GM12878 (cell line): ENCODE measurements around the gene STAB2. TPM values are rescaled to one million over a fixed set of nuclear protein-coding genes. Genes with fewer than 3 reads are reported as not detected.

Experiments
- ATAC-seq: fragments of 200-7000 bp; cut with Tn5 transposase; 3 replicates; pipeline ENCODE4 v1.9.1; 2020; ENCODE audit warnings: mild to moderate bottlenecking, moderate library complexity
- BruUV-seq: library from RNA; stranded (reverse); fragments of 400-500 nt; replicated peaks from 2 replicates; lab custom pipeline; 2021; lab: Mats Ljungman, UMichigan
- CTCF ChIA-PET: fragments of 300-600 bp; sonication (Branson Sonifier 250); formaldehyde crosslinking; extraction: SDS; loops from one replicate; lab custom pipeline; 2021; ENCODE audit warnings: inconsistent platforms; lab: Yijun Ruan, JAX
- POLR2A ChIA-PET: fragments of 350-600 bp; formaldehyde crosslinking; extraction: SDS; loops from one replicate; lab custom pipeline; 2021; ENCODE audit warnings: inconsistent platforms; lab: Charles Lee
- RAD21 ChIA-PET: fragments of 300-600 bp; sonication (Branson Sonifier 250); formaldehyde crosslinking; loops from one replicate; lab custom pipeline; 2023; ENCODE audit warnings: antibody characterized with exemption; ENCODE audit not compliant: unreplicated experiment; lab: Charles Lee
- SMC1A ChIA-PET: fragments of 300-600 bp; sonication (Branson Sonifier 250); formaldehyde crosslinking; loops from one replicate; lab custom pipeline; 2023; ENCODE audit not compliant: unreplicated experiment, uncharacterized antibody; lab: Charles Lee
- DNase-seq: peaks from one replicate; pipeline ENCODE4 v3.0.0-alpha.2; 2011; ENCODE audit warnings: low read depth, low spot score
- FAIRE-seq: peaks from 3 replicates; lab custom pipeline; 2011; peaks lifted over from hg19 to GRCh38; lab: Jason Lieb, UNC
- H2AFZ ChIP-seq: 2 replicates; pipeline ENCODE4 v1.6.0; 2011; ENCODE audit warnings: low read depth, low read length, control low read depth; ENCODE audit not compliant: control insufficient read depth
- H3K27ac ChIP-seq: 2 replicates; pipeline ENCODE4 v1.5.1; 2011; ENCODE audit warnings: control low read depth; ENCODE audit not compliant: control insufficient read depth, insufficient read depth
- H3K27me3 ChIP-seq, 2 experiments: replicated peaks in 1 of 2; 2 replicates each; pipeline versions ENCODE4 v1.6.0 to v1.6.1; 2011; ENCODE audit warnings: low read length in 1 of 2; ENCODE audit not compliant: control insufficient read depth in 2 of 2, insufficient read depth in 2 of 2
- H3K36me3 ChIP-seq, 2 experiments: 2 replicates each; pipeline ENCODE4 v1.5.1; 2011; ENCODE audit warnings: low read length in 1 of 2; ENCODE audit not compliant: control insufficient read depth in 2 of 2, insufficient read depth in 2 of 2
- H3K4me1 ChIP-seq: 2 replicates; pipeline ENCODE4 v1.6.1; 2011; ENCODE audit warnings: mild to moderate bottlenecking, low read length, moderate library complexity, mixed read lengths; ENCODE audit not compliant: control insufficient read depth, insufficient read depth
- H3K4me2 ChIP-seq: 2 replicates; pipeline ENCODE4 v1.6.0; 2011; ENCODE audit warnings: control low read depth; ENCODE audit not compliant: control insufficient read depth, insufficient read depth
- H3K4me3 ChIP-seq: fragments of 200-600 bp; sonication (generic); 2 replicates; pipeline ENCODE4 v1.5.1; 2016
- H3K79me2 ChIP-seq: 2 replicates; pipeline ENCODE4 v1.6.0; 2011; ENCODE audit warnings: low read length; ENCODE audit not compliant: control insufficient read depth, insufficient read depth
- H3K9ac ChIP-seq: 2 replicates; pipeline ENCODE4 v1.8.0; 2011; ENCODE audit warnings: low read length, control low read depth, mixed read lengths; ENCODE audit not compliant: control insufficient read depth, insufficient read depth
- H3K9me3 ChIP-seq: replicated peaks from 3 replicates; pipeline ENCODE4 v1.5.1; 2011; ENCODE audit warnings: mild to moderate bottlenecking, low read length; ENCODE audit not compliant: control insufficient read depth, insufficient read depth
- H4K20me1 ChIP-seq: 2 replicates; pipeline ENCODE4 v1.6.0; 2011; ENCODE audit not compliant: control insufficient read depth, insufficient read depth
- CBX5 ChIP-seq: sonication (generic); IDR thresholded peaks from 2 replicates; pipeline ENCODE4 v1.6.1; 2016; ENCODE audit warnings: low read depth, moderate library complexity, mild to moderate bottlenecking, inconsistent platforms
- FOXK2 ChIP-seq: fragments of 450-650 bp; IDR thresholded peaks from 2 replicates; pipeline ENCODE4 v1.6.1; 2017; ENCODE audit warnings: mild to moderate bottlenecking, moderate library complexity
- IKZF1 ChIP-seq: fragments of 450-650 bp; conservative IDR thresholded peaks from 2 replicates; pipeline ENCODE4 v1.6.1; 2017; ENCODE audit warnings: antibody characterized with exemption, mild to moderate bottlenecking
- MEF2A ChIP-seq: IDR thresholded peaks from 2 replicates; pipeline ENCODE4 v1.6.1; 2011; ENCODE audit warnings: low read depth, mild to moderate bottlenecking, low read length, moderate library complexity; ENCODE audit not compliant: insufficient read depth
- NR2C2 ChIP-seq: IDR thresholded peaks from 2 replicates; pipeline ENCODE4 v1.6.1; 2011; ENCODE audit warnings: borderline replicate concordance, low read depth; ENCODE audit not compliant: control insufficient read depth, insufficient read length
- RAD21 ChIP-seq: IDR thresholded peaks from 2 replicates; pipeline ENCODE4 v1.6.1; 2011; ENCODE audit warnings: mild to moderate bottlenecking, low read depth, low read length, moderate library complexity; ENCODE audit not compliant: insufficient read depth
- RBBP5 ChIP-seq: fragments of 200-600 bp; sonication (generic); conservative IDR thresholded peaks from 2 replicates; pipeline ENCODE4 v1.6.1; 2016
- SMAD5 ChIP-seq: IDR thresholded peaks from 2 replicates; pipeline ENCODE4 v1.6.1; 2016; ENCODE audit warnings: antibody characterized with exemption, low read depth
- TCF3 ChIP-seq: IDR thresholded peaks from 2 replicates; pipeline ENCODE4 v1.6.1; 2012; ENCODE audit warnings: low read depth, mild to moderate bottlenecking, low read length, borderline replicate concordance; ENCODE audit not compliant: insufficient read depth
- ZNF274 ChIP-seq: IDR thresholded peaks from one replicate; pipeline ENCODE4 v1.8.0; 2011; ENCODE audit not compliant: insufficient read length, insufficient read depth
- WGBS: methylation state at CpG from one replicate; pipeline ENCODE4 v1.1.6; 2016; ENCODE audit warnings: low lambda C conversion rate; ENCODE audit not compliant: insufficient replicate concordance, insufficient coverage; ENCODE audit errors: missing lambda C conversion rate; 5-methylcytosine and 5-hydroxymethylcytosine counted together
- in situ Hi-C: fragments of 300-500 bp; cut with MboI; formaldehyde crosslinking; loops from 9 replicates; pipeline ENCODE4 v1.14.3; 2018; ENCODE audit warnings: mixed read lengths
- intact Hi-C: fragments of 100-400 bp; cut with micrococcal nuclease; formaldehyde crosslinking; loops from one replicate; pipeline ENCODE4 v1.14.2; 2022; ENCODE audit not compliant: unreplicated experiment
- polyA plus RNA-seq, 11 experiments: library from polyadenylated mRNA; depleted of rRNA in 4 of 11; unstranded in 6 of 11; stranded (reverse) in 5 of 11; fragments of >200 nt; fragmentation: Nextera tagmentation in 4 of 11; fragmentation: Illumina TruSeq in 1 of 11; extraction: Ambion mirVana in 4 of 11; extraction: Trizol in 1 of 11; gene quantifications; 1 replicate in 1 of 11; 2 replicates in 10 of 11; pipeline versions ENCODE4 v1.2.1 to v1.2.3, GENCODE V29; 2011 to 2016; ENCODE audit warnings: inconsistent platforms in 2 of 11, missing spikeins in 2 of 11, low read depth in 1 of 11
- total RNA-seq, 4 experiments: library from RNA; depleted of rRNA in 3 of 4; stranded (reverse); fragments of >200 nt in 3 of 4; fragmentation: Illumina TruSeq in 1 of 4; extraction: Trizol in 1 of 4; gene quantifications; 2 replicates each; pipeline versions ENCODE4 v1.2.1 to v1.2.3, GENCODE V29; 2013 to 2021
- TF ChIP-seq, protein P1 (sequence below): fragments of 450-650 bp; formaldehyde crosslinking; IDR thresholded peaks from 2 replicates; pipeline ENCODE4 v1.4.0; 2020; ENCODE audit warnings: mild to moderate bottlenecking, moderate library complexity
- TF ChIP-seq, protein P2 (sequence below): fragments of 450-650 bp; IDR thresholded peaks from 2 replicates; pipeline ENCODE4 v1.6.1; 2017; ENCODE audit warnings: borderline replicate concordance
- TF ChIP-seq, protein P3 (sequence below): fragments of 150-350 bp; IDR thresholded peaks from 2 replicates; pipeline ENCODE4 v1.6.1; 2016; ENCODE audit warnings: low read depth, low read length
- TF ChIP-seq, protein P4 (sequence below): IDR thresholded peaks from 2 replicates; pipeline ENCODE4 v1.6.1; 2011; ENCODE audit warnings: low read depth, low read length, improper control_type of control experiment, borderline replicate concordance

Gene STAB2
- total and polyA plus RNA-seq, 10 of the 15 experiments (the other 5 are each of a cell fraction or from before 2014, with no cell fraction given) = 0.37 TPM; not detected in 9

DNA sequence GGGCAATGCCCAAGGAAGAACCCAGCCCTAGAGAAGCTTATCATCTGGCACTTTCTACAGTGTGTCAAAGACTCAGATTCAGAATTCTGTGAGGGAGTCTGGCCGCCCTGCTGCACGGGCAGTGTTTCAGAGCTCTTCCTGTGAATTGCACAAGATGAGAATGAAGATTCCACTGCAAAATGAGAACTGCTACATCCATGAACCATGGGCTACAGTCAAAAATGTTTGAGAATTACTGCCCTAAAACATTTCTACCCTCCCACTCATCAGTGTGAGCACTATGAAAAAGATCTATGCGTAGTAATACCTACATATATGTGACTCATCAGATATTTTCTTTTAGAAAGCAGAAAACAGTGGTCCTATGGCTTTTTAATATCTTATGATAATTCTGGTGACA, 104.0 kb downstream of the STAB2 start (continued):
- TF ChIP-seq, protein P1, sequence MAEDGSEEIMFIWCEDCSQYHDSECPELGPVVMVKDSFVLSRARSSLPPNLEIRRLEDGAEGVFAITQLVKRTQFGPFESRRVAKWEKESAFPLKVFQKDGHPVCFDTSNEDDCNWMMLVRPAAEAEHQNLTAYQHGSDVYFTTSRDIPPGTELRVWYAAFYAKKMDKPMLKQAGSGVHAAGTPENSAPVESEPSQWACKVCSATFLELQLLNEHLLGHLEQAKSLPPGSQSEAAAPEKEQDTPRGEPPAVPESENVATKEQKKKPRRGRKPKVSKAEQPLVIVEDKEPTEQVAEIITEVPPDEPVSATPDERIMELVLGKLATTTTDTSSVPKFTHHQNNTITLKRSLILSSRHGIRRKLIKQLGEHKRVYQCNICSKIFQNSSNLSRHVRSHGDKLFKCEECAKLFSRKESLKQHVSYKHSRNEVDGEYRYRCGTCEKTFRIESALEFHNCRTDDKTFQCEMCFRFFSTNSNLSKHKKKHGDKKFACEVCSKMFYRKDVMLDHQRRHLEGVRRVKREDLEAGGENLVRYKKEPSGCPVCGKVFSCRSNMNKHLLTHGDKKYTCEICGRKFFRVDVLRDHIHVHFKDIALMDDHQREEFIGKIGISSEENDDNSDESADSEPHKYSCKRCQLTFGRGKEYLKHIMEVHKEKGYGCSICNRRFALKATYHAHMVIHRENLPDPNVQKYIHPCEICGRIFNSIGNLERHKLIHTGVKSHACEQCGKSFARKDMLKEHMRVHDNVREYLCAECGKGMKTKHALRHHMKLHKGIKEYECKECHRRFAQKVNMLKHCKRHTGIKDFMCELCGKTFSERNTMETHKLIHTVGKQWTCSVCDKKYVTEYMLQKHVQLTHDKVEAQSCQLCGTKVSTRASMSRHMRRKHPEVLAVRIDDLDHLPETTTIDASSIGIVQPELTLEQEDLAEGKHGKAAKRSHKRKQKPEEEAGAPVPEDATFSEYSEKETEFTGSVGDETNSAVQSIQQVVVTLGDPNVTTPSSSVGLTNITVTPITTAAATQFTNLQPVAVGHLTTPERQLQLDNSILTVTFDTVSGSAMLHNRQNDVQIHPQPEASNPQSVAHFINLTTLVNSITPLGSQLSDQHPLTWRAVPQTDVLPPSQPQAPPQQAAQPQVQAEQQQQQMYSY = no peak
- TF ChIP-seq MEF2A (no peak), RAD21 (no peak)
- TF ChIP-seq, protein P2, sequence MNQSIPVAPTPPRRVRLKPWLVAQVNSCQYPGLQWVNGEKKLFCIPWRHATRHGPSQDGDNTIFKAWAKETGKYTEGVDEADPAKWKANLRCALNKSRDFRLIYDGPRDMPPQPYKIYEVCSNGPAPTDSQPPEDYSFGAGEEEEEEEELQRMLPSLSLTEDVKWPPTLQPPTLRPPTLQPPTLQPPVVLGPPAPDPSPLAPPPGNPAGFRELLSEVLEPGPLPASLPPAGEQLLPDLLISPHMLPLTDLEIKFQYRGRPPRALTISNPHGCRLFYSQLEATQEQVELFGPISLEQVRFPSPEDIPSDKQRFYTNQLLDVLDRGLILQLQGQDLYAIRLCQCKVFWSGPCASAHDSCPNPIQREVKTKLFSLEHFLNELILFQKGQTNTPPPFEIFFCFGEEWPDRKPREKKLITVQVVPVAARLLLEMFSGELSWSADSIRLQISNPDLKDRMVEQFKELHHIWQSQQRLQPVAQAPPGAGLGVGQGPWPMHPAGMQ = no peak

DNA sequence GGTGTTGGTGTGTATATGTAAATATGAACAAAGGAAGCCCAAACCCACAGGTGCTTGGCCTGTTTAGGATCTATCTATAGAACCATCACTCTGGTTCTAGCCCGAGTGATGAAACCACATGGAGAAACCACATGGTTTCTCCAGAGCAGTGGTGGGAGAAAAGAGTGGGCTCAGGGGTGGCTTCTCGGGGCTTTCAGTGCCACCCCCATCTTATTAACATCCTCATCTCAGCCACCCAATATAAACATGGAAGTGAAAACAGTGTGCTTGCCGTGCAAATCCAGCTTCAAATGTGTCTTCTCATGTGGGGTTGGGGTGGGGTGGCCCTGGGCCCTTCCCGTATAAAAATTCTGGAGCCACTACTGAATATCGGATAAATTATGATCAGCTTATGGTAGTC, 109.0 kb downstream of the STAB2 start:
- BruUV-seq = no TSS peak
- in situ Hi-C loops = no loop called here
- Histone ChIP-seq H3K4me1 (peaks cover 6% of the 10 kb centered on the region), H3K4me2 (no peak overlapping the region), H3K79me2 (no peaks in the 10 kb centered on the region), H3K9ac (no peak overlapping the region), H3K27ac (no peak overlapping the region), H3K36me3 (no peaks in the 10 kb centered on the region), H3K4me3 (no peak overlapping the region), H3K27me3 (no peaks in the 10 kb centered on the region; a peak in 1 of 4 replicates), H4K20me1 (no peaks in the 10 kb centered on the region), H3K9me3 (no peaks in the 10 kb centered on the region), H2AFZ (no peak overlapping the region)
- intact Hi-C loops = no loop called here
- SMC1A ChIA-PET = interaction anchor here (0.7 to 1.0 kb wide), 2 partner anchors 24 to 37 kb away, joined by 3 read pairs; no protein-coding TSS in a partner anchor
- no peak for FAIRE-seq
- ATAC-seq = no peak
- CTCF ChIA-PET = interaction anchor here (0.6 to 2.7 kb wide), 2 partner anchors 19 to 64 kb away, joined by 3 to 8 read pairs; no protein-coding TSS in a partner anchor
- DNase-seq = no peak
- POLR2A ChIA-PET = no interaction called here
- 38% methylated on average over 5 of the region's 5 CpGs for WGBS
- RAD21 ChIA-PET = interaction anchor here (1.2 kb wide), 1 partner anchor 11 kb away, joined by 3 read pairs; no protein-coding TSS in a partner anchor
- TF ChIP-seq, protein P3, sequence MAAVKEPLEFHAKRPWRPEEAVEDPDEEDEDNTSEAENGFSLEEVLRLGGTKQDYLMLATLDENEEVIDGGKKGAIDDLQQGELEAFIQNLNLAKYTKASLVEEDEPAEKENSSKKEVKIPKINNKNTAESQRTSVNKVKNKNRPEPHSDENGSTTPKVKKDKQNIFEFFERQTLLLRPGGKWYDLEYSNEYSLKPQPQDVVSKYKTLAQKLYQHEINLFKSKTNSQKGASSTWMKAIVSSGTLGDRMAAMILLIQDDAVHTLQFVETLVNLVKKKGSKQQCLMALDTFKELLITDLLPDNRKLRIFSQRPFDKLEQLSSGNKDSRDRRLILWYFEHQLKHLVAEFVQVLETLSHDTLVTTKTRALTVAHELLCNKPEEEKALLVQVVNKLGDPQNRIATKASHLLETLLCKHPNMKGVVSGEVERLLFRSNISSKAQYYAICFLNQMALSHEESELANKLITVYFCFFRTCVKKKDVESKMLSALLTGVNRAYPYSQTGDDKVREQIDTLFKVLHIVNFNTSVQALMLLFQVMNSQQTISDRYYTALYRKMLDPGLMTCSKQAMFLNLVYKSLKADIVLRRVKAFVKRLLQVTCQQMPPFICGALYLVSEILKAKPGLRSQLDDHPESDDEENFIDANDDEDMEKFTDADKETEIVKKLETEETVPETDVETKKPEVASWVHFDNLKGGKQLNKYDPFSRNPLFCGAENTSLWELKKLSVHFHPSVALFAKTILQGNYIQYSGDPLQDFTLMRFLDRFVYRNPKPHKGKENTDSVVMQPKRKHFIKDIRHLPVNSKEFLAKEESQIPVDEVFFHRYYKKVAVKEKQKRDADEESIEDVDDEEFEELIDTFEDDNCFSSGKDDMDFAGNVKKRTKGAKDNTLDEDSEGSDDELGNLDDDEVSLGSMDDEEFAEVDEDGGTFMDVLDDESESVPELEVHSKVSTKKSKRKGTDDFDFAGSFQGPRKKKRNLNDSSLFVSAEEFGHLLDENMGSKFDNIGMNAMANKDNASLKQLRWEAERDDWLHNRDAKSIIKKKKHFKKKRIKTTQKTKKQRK = no peak
- no peak for TF ChIP-seq NR2C2
- TF ChIP-seq ZNF274 = no peak
- TF ChIP-seq, protein P4, sequence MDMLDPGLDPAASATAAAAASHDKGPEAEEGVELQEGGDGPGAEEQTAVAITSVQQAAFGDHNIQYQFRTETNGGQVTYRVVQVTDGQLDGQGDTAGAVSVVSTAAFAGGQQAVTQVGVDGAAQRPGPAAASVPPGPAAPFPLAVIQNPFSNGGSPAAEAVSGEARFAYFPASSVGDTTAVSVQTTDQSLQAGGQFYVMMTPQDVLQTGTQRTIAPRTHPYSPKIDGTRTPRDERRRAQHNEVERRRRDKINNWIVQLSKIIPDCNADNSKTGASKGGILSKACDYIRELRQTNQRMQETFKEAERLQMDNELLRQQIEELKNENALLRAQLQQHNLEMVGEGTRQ = no peak
- no peak for TF ChIP-seq CBX5
- TF ChIP-seq TCF3 = no peak
- TF ChIP-seq IKZF1 = no peak
- TF ChIP-seq FOXK2 = no peak
- TF ChIP-seq SMAD5 = no peak
- TF ChIP-seq RBBP5 = no peak
